DMS79 (cell line): ENCODE results near the gene IFI35.
"Not testable (repeated sequence)": the region's sequence is repeated elsewhere in the genome, so short reads cannot be mapped to it uniquely, and the experiment has no call there.

Experiments
- DNase-seq: peaks from one replicate; lab custom pipeline; 2025; lab: John Stamatoyannopoulos, UW

IFI35 gene

DNA sequence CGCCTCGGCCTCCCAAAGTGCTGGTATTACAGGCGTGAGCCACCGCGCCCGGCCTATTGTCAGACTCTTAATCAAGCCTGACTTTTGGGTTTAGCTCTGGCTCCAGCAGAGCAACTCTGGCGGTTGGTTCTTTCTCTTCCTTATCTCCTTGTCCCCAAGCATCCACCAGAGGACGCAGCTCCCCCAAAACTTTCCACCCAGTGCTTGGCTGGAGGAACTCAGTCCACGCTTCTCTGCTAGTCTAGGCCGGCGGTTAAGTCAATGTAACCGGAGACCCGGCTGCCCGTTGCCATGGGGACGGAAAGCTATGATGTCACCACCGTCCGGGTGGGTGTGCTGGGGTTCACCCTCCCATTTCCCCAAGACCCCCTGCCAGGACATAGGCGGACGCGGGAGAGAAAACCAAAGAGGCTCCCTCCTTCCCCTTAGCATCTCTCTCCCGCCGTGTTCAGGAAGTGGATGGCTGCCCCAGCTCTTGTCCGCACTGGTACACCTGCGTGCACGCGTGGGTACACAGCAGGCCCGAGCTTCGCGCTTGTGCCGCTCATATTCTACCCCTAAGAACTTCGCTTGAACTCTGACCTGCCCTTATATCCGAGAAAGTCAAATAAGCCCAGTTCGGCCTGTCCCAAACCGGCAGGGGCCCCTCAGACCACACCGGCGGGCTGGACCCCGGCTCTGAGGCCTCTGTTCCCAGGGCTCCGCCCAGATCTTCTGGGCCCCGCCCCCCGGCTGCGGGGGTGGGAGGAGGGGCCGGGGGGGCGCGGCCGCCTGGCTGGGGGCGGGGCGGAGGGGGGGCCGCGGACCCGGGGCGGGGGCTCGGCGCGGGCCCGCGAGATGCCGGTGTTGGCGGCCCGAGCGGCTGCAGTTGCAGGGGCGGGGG lies 18.1 kb downstream of the IFI35 start, which contains the start of gene RND2:
TSS of gene RND2 (plus strand) at position 825 of the 883 bp plus-strand sequence. CDS start 117 bp downstream, outside the sequence.
- DNase-seq: peak; percentile 94

DNA sequence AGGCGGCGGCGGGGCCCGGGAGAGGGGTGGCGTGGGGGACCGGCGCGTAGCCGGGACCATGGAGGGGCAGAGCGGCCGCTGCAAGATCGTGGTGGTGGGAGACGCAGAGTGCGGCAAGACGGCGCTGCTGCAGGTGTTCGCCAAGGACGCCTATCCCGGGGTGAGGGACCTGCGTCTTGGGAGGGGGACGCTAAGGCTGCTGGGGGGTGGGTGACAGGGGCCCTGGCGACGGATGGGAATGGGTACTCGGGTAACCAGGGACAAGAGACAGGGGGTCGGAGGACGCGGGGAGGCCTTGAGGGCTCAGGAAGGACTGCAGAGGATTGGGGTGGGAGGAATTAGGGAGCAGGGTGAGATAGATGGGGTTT lies 18.7 kb downstream of the IFI35 start:
- no peak for DNase-seq

- no peak for DNase-seq
Measured at GRCh38 chr17:43025766-43026537, 19.4 kb downstream of the IFI35 start.

DNA sequence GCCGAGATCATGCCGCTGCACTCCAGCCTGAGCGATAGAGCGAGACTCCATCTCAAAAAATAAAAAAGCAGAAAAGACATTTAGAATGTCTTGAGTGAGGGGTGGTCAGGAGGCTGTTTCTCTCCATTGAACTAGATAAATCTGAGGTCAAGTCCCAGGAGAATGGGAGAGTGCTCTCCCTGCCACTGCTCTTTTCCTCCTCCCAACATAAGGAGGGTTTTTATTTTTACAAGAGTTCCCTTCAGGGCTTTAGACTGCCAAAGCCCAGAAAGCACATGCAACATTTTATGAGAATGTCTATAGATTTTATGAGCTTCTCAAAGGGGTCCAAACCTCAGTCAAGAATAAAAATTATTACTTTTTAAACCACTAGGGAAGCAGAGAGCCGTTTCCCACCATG lies 20.0 kb downstream of the IFI35 start:
- DNase-seq: no peak

DNA sequence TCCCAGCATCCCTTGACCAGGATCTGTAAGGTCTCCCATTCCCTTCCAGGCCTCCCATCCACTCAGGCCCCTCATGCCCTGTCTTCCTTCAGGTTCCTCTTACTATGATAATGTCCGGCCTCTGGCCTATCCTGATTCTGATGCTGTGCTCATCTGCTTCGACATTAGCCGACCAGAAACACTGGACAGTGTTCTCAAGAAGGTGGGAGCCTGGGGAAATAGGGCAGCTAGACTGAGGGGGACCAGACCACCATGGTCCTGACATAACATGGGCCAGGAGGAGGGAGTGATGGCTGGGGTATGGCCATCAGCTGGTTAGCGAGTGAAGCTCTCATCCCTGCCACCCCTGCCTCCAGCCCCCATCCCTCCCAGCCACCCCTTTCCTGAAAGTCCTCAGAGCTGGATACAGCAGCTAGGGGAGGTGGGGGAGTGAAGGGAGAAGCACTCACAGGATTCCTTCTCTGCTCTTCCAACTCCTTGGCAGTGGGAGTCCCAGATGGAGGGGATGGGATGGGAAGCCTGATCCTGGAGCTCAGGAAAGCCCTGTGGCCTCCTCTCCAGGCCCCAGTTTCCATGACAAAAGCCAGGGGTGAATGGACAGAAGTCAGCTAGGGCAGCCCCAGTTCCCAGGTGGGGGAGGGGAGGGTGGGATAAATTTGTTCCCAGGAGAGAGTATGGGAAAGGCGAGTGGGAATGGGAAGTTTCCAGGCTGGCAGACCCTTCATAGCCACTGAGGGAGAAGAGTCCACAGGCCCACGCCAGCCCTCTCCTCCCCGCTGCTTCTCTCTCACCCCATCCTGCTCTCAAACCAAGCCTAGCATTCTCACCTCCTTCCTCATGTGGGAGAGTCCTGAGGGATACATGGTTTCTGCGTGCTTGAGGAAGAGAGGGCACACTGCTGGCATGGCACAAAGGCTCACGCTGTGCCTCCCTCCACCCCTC lies 20.8 kb downstream of the IFI35 start:
- no peak for DNase-seq

GRCh38 chr17:43028221-43028861 lies 21.8 kb downstream of the IFI35 start:
- DNase-seq: no peak

GRCh38 chr17:43030137-43030767 lies 23.7 kb downstream of the IFI35 start:
- no peak for DNase-seq

- DNase-seq: no peak
Measured at GRCh38 chr17:43031666-43032065, 25.1 kb downstream of the IFI35 start.

DNA sequence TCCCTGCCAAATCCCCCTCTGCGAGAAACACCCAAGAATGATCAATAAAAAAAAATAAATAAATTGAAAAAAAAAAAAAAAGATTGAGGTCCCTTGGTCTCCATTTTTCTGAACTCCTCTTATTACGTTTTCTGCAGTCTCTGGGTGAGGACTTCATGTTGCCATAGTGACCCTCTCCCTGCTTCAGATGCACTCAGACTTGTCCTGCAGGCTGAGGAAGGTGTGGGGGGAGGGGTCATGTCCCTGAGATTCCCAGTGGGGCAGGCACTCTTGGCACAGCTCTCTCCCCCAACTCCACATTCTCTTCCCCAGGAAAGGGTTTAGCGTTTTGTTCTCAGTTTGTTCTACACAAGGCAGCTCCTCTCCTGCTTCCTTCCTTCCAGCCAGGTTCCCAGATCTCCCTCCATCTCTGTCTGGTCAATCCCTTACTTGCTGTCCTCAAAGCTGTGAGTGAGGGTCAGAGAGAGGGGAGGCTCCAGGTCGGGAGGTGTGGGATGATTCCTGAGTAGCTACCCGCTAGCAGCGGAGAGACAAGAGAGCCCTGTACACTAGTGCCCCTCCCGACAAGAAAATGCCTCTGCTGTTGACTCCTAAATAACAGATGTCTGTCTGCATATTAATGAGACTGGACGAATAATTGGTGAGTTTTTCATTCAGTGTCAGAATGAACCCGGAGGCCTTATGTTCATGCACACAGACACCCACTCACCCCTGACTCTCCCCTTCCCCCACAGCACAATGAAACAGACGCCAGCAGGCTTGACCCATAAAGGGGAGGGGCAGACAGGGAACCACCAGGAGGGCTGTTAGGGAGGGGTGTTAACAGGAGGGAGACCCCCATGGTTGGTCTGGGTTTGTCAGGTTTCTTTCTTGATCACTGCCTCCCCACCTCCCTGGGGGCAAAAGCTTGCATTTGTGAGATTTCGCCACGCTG lies 27.6 kb downstream of the IFI35 start:
- DNase-seq: peak; percentile 82

GRCh38 chr17:43034894-43035293 lies 28.3 kb downstream of the IFI35 start:
- DNase-seq: no peak

DNA sequence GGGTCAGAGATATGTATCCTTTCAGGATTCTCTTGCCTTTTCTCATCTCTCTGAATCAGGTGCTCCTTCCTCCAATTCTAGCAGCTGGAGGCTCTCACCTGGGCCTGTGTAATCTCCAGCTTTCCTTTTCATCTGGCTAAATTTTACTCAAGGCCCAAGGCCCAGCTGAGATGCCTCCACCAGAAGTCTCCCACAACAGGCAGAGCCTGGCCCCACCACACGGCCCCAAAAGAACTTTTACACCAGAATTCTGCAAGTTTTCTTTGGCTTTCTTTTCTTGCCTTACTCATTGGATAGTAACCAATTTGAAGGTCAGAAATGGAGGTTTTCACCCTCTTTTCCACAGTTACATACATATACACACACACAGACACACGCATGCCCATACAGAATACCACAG lies 33.1 kb downstream of the IFI35 start:
- no peak for DNase-seq

DNA sequence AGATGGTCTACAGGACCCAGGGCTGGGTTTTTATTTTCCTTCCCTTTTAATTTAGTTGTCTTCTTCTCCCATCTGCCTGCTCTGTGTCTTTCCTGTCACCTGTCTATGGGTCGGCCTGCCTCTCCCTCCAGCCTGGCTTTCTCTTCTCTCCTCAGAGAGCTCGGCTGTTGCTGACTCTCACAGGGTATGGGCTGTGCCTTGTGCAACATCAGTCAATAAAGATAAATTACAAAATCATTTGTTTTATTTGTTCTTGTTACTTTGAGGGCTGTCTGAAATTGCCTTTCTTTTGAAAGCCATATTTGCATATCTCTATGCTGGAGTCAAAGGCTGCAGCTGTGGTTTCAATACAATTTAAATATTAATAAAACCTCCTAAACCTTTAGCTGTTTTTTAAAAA lies 34.1 kb downstream of the IFI35 start:
- DNase-seq: no peak

- no peak for DNase-seq
Measured at GRCh38 chr17:43042025-43042628, 35.5 kb downstream of the IFI35 start.

GRCh38 chr17:43043307-43043706 lies 36.7 kb downstream of the IFI35 start:
- DNase-seq: no peak

GRCh38 chr17:43044024-43044423 lies 37.4 kb downstream of the IFI35 start:
- no peak for DNase-seq

DNA sequence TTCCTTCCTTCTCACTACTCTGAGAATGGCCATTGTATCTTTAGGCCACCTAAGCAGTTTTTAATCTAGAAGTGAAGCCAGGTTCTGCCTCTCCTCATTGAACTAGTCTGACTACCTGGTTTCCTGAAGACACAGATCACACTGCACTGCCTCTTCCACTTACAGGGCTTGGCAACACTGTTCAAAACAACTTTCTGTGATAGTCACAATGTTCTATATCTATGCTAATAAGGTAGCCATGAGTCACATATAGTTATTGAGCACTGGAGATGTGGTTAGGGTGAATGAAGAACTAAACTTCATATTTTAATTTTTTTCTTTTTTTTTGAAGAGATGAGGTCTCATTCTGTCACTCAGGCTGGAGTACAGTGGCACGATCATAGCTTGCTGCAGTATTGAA lies 45.4 kb downstream of the IFI35 start:
- no peak for DNase-seq

GRCh38 chr17:43053008-43053407 lies 46.4 kb downstream of the IFI35 start:
- DNase-seq: not testable (repeated sequence)

GRCh38 chr17:43056051-43056450 lies 49.5 kb downstream of the IFI35 start:
- no peak for DNase-seq

- no peak for DNase-seq
Measured at GRCh38 chr17:43062984-43063638, 56.5 kb downstream of the IFI35 start.
